Measurements from ENCODE around the gene ECI1.

ECI1 gene

DNA sequence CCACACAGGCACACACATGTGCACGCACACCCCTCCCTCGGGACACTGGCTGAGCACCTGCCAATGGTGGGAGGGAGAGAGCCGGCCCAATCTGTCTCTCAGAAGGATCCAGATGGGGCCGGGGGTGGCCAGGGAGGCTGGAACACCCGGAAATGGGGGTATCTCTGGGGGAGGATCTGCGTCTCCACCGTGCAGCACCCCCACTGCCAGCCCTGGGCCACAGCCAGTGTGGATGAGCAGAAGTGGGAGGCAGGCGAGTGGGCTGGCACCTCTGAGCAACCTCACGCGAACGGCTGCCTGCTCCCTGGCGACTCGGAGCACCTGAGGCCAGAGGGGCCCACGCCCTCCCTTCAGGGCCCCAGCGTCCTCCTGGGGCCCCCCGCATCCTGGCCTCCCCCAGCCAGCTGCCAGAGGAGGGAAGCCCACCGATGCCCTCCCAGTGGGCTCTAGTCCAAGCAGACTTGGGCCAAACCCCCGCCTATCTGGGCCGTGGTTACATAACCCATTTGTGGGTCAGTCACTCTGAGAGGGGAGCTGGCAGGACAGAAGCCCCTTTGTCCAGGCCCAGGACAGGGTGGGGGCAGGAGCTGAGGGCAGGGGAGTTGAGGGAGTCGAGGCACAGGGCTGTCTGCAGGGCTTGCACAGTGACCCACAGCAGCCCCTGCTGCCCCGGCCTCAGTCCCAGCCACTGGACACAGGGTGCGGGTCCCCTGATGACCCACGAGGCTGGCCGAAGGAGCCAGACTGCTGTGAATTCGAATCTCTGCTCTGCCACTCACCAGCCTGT, 60.5 kb downstream of the ECI1 start:
- POLR2A ChIA-PET, result interaction anchor here (0.9 kb wide), 1 partner anchor 35 kb away, joined by 3 read pairs; the partner anchor contains the start of gene TRAF7
- CTCF ChIA-PET, result interaction anchor here (0.9 kb wide), 2 partner anchors 13 to 150 kb away, joined by 4 read pairs; partner anchors contain the start of gene ABCA3
- DNase-seq (ENCODE audit: extremely low spot score), result no peak
- TF ChIP-seq, protein P1, sequence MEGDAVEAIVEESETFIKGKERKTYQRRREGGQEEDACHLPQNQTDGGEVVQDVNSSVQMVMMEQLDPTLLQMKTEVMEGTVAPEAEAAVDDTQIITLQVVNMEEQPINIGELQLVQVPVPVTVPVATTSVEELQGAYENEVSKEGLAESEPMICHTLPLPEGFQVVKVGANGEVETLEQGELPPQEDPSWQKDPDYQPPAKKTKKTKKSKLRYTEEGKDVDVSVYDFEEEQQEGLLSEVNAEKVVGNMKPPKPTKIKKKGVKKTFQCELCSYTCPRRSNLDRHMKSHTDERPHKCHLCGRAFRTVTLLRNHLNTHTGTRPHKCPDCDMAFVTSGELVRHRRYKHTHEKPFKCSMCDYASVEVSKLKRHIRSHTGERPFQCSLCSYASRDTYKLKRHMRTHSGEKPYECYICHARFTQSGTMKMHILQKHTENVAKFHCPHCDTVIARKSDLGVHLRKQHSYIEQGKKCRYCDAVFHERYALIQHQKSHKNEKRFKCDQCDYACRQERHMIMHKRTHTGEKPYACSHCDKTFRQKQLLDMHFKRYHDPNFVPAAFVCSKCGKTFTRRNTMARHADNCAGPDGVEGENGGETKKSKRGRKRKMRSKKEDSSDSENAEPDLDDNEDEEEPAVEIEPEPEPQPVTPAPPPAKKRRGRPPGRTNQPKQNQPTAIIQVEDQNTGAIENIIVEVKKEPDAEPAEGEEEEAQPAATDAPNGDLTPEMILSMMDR (IDR thresholded peaks at IDR 0.05; ENCODE audit: control extremely low read depth, extremely low read depth, low read depth, missing control alignments), result no peak

- DNase-seq (ENCODE audit: extremely low spot score), result no peak
- ChIA-PET POLR2A (interaction anchor here (0.9 kb wide), 1 partner anchor 35 kb away, joined by 3 read pairs; the partner anchor contains the start of gene TRAF7), CTCF (interaction anchor here (1.2 kb wide), 1 partner anchor 150 kb away, joined by 3 read pairs; the partner anchor contains the start of gene ABCA3)
- TF ChIP-seq, protein P1 (IDR thresholded peaks at IDR 0.05; ENCODE audit: control extremely low read depth, extremely low read depth, low read depth, missing control alignments), result no peak
Observed at GRCh38 chr16:2190002-2190658, 61.3 kb downstream of the ECI1 start.
